Keratinocyte (primary cell): ENCODE measurements around the gene RALGAPA2. TPM values are rescaled to one million over a fixed set of nuclear protein-coding genes. Genes with fewer than 3 reads are reported as not detected.

Source experiments
- DNase-seq: peaks from one replicate; pipeline ENCODE4 v3.0.0-alpha.2; 2011; ENCODE audit warnings: low read depth, missing footprints, low spot score
- FAIRE-seq: peaks from 2 replicates; lab custom pipeline; 2011; peaks lifted over from hg19 to GRCh38; lab: Jason Lieb, UNC
- H2AFZ ChIP-seq: 2 replicates; pipeline ENCODE4 v1.6.0; 2012; ENCODE audit warnings: low read length, control low read depth, inconsistent platforms; ENCODE audit not compliant: control insufficient read depth
- H3K27ac ChIP-seq: 2 replicates; pipeline ENCODE4 v1.5.1; 2011; ENCODE audit warnings: low read length; ENCODE audit not compliant: control insufficient read depth, insufficient read depth
- H3K27me3 ChIP-seq: 3 replicates; pipeline ENCODE4 v1.6.0; 2011; ENCODE audit warnings: low read length; ENCODE audit not compliant: control insufficient read depth, insufficient read depth; ENCODE audit errors: extremely low read depth
- H3K36me3 ChIP-seq, 2 experiments: 2 replicates in 1 of 2; 3 replicates in 1 of 2; pipeline ENCODE4 v1.5.1; 2011; ENCODE audit warnings: low read length in 2 of 2, mild to moderate bottlenecking in 1 of 2; ENCODE audit not compliant: control insufficient read depth in 2 of 2, insufficient read depth in 2 of 2; ENCODE audit errors: extremely low read depth in 1 of 2
- H3K4me1 ChIP-seq: 3 replicates; pipeline ENCODE4 v1.5.1; 2011; ENCODE audit warnings: low read length; ENCODE audit not compliant: control insufficient read depth, insufficient read depth; ENCODE audit errors: extremely low read depth
- H3K4me2 ChIP-seq: 3 replicates; pipeline ENCODE4 v1.6.0; 2011; ENCODE audit warnings: low read depth, low read length; ENCODE audit not compliant: control insufficient read depth, insufficient read depth; ENCODE audit errors: extremely low read depth
- H3K4me3 ChIP-seq, 3 experiments: fragments of 200-600 bp in 1 of 3; sonication (generic) in 1 of 3; 2 replicates in 2 of 3; 3 replicates in 1 of 3; pipeline ENCODE4 v1.5.1; 2011 to 2016; ENCODE audit warnings: low read length in 3 of 3, mild to moderate bottlenecking in 3 of 3, control low read depth in 2 of 3, inconsistent platforms in 1 of 3, low read depth in 1 of 3, mixed read lengths in 1 of 3, mixed run types in 1 of 3, moderate library complexity in 1 of 3; ENCODE audit not compliant: control insufficient read depth in 2 of 3, insufficient read depth in 2 of 3; ENCODE audit errors: extremely low read depth in 1 of 3
- H3K79me2 ChIP-seq: 2 replicates; pipeline ENCODE4 v1.6.0; 2012; ENCODE audit warnings: low read length; ENCODE audit not compliant: control insufficient read depth, insufficient read depth
- H3K9ac ChIP-seq: 3 replicates; pipeline ENCODE4 v1.6.0; 2011; ENCODE audit warnings: low read length; ENCODE audit not compliant: control insufficient read depth, insufficient read depth; ENCODE audit errors: extremely low read depth
- H3K9me1 ChIP-seq: 3 replicates; pipeline ENCODE4 v1.6.0; 2011; ENCODE audit warnings: low read length; ENCODE audit not compliant: control insufficient read depth, insufficient read depth; ENCODE audit errors: extremely low read depth
- H3K9me3 ChIP-seq: 2 replicates; pipeline ENCODE4 v1.5.1; 2012; ENCODE audit warnings: low read depth, low read length; ENCODE audit not compliant: control insufficient read depth
- H4K20me1 ChIP-seq: 3 replicates; pipeline ENCODE4 v1.6.0; 2011; ENCODE audit warnings: low read length; ENCODE audit not compliant: control insufficient read depth, insufficient read depth; ENCODE audit errors: extremely low read depth
- EZH2 ChIP-seq: IDR thresholded peaks from one replicate; pipeline ENCODE4 v1.6.1; 2012; ENCODE audit warnings: inconsistent platforms, mild to moderate bottlenecking, low read length, moderate library complexity
- dilution Hi-C: fragments of 300-500 bp; cut with MboI; formaldehyde crosslinking; loops from one replicate; pipeline ENCODE4 v1.7.0; 2020; ENCODE audit warnings: low sequenced_read_pairs; ENCODE audit not compliant: extremely low pct_ligation_motif_present
- polyA plus RNA-seq, 5 experiments: library from polyadenylated mRNA; depleted of rRNA in 3 of 5; stranded (reverse) in 3 of 5; stranded (forward) in 1 of 5; unstranded in 1 of 5; fragments of >200 nt; gene quantifications; 1 replicate in 1 of 5; 2 replicates in 3 of 5; 3 replicates in 1 of 5; pipeline versions ENCODE4 v1.2.1 to v1.2.3, GENCODE V29; 2011 to 2012; ENCODE audit warnings: missing spikeins in 2 of 5, low read depth in 1 of 5, low replicate concordance in 1 of 5
- TF ChIP-seq, protein P1 (sequence below), 3 experiments: IDR thresholded peaks in 1 of 3; conservative IDR thresholded peaks in 1 of 3; optimal IDR thresholded peaks in 1 of 3; 2 replicates in 2 of 3; 3 replicates in 1 of 3; pipeline versions ENCODE3 to v1.5.1; 2011; ENCODE audit warnings: low read length in 3 of 3, mild to moderate bottlenecking in 3 of 3, moderate library complexity in 2 of 3, control low read depth in 1 of 3, inconsistent platforms in 1 of 3; ENCODE audit not compliant: insufficient read depth in 2 of 3; ENCODE audit errors: extremely low read depth in 1 of 3

RALGAPA2 gene
- polyA plus RNA-seq, 1 donor (not counting 4 experiments of a cell fraction or from before 2014, with no cell fraction given), result 3.2 TPM

DNA sequence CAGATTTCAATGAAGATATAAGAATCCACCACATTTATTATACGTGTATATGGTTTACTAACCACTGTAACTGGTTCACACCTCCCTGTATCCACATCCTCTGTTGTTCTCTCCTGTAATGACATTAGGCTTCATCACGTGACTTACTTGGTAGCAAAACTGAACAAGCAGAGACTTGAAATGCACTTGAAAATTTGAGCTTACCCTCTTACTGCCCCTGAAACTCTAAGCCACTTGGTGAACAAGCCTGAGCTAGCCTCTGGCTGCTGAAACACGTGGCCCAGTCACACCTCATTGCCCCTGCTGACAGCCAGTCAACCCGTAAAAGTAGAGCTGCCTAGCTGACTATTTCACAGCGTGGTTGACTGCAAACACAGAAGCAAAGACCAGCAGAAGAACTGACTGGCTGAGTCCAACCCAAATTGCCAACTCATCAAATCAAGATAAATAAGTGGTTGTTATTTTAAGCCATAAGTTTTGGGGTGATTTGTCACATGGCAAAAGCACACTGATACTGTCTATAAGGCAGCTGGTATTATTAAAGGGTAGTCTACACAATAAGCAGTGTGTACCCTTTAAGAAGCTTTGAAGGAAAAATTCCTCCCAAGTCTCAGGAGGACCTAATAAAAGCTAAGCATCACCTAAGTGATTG lies 109.0 kb downstream of the RALGAPA2 start:
- no peak for TF ChIP-seq EZH2
- TF ChIP-seq, protein P1, sequence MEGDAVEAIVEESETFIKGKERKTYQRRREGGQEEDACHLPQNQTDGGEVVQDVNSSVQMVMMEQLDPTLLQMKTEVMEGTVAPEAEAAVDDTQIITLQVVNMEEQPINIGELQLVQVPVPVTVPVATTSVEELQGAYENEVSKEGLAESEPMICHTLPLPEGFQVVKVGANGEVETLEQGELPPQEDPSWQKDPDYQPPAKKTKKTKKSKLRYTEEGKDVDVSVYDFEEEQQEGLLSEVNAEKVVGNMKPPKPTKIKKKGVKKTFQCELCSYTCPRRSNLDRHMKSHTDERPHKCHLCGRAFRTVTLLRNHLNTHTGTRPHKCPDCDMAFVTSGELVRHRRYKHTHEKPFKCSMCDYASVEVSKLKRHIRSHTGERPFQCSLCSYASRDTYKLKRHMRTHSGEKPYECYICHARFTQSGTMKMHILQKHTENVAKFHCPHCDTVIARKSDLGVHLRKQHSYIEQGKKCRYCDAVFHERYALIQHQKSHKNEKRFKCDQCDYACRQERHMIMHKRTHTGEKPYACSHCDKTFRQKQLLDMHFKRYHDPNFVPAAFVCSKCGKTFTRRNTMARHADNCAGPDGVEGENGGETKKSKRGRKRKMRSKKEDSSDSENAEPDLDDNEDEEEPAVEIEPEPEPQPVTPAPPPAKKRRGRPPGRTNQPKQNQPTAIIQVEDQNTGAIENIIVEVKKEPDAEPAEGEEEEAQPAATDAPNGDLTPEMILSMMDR (optimal IDR thresholded peaks at IDR 0.05 in 1 of 3, IDR thresholded peaks at IDR 0.05 in 1 of 3, conservative IDR thresholded peaks at IDR 0.05 in 1 of 3; ENCODE audit: extremely low read depth in 1 of 3, insufficient read depth in 2 of 3, low read length in 3 of 3), result no peak
- DNase-seq, result peak; percentile 90
- Histone ChIP-seq H3K9ac (no peak overlapping the region), H4K20me1 (no peaks in the 10 kb centered on the region), H3K79me2 (no peaks in the 10 kb centered on the region), H3K9me1 (no peaks in the 10 kb centered on the region), H3K27me3 (no peaks in the 10 kb centered on the region), H3K4me3 (no peak overlapping the region), H3K36me3 (no peaks in the 10 kb centered on the region), H3K4me1 (peaks cover 15% of the 10 kb centered on the region), H2AFZ (peak overlapping the region; percentile 10), H3K9me3 (no peaks in the 10 kb centered on the region), H3K27ac (peak overlapping the region; percentile 37), H3K4me2 (peak overlapping the region; percentile 55)
- FAIRE-seq, result peak; percentile 93
- dilution Hi-C loops, result no loop called here

DNA sequence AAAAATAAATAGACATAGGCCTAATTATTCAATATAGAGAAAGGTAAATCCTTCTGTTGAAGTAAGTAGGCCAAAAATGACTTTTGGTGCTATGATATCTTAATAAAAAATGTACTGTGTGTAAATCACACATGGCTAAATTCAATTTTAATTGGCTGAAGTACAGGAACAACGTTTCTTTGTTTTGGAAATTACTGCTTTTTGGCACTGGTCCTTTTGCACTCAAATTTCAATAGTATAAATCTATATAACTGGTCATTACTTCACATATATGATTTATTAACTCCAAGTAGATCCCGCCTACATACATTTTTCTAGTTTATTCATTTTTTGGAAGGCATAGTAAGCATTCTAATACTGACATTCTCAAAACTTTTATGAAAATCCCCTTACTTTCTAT lies 114.5 kb downstream of the RALGAPA2 start:
- H3K9me3 ChIP-seq, result no peaks in the 10 kb centered on the region
- TF ChIP-seq, protein P1 (optimal IDR thresholded peaks at IDR 0.05 in 1 of 3, IDR thresholded peaks at IDR 0.05 in 1 of 3, conservative IDR thresholded peaks at IDR 0.05 in 1 of 3; ENCODE audit: extremely low read depth in 1 of 3, insufficient read depth in 2 of 3, low read length in 3 of 3), result no peak
- no peak for TF ChIP-seq EZH2
- H3K4me2 ChIP-seq, result no peak overlapping the region
- H3K9me1 ChIP-seq, result no peaks in the 10 kb centered on the region
- H3K79me2 ChIP-seq, result no peaks in the 10 kb centered on the region
- H3K27ac ChIP-seq, result no peak overlapping the region
- no peaks in the 10 kb centered on the region for H3K36me3 ChIP-seq
- H3K4me1 ChIP-seq, result peaks cover 3% of the 10 kb centered on the region
- no peak overlapping the region for H2AFZ ChIP-seq
- FAIRE-seq, result no peak
- H3K4me3 ChIP-seq, result no peak overlapping the region
- no peaks in the 10 kb centered on the region for H4K20me1 ChIP-seq
- H3K9ac ChIP-seq, result no peak overlapping the region
- dilution Hi-C loops, result no loop called here
- H3K27me3 ChIP-seq, result no peaks in the 10 kb centered on the region
- no peak for DNase-seq
